Fibroblast of pulmonary artery (primary cell): Measurements from ENCODE around the gene GPSM3.

Experiments
- DNase-seq: peaks from one replicate; pipeline ENCODE4 v3.0.0-alpha.2; 2010; ENCODE audit warnings: low read depth
- H3K4me3 ChIP-seq: replicated peaks from 2 replicates; pipeline ENCODE4 v1.5.1; 2011; ENCODE audit warnings: low read depth, mild to moderate bottlenecking, control low read depth, low read length, moderate library complexity
- CTCF ChIP-seq: IDR thresholded peaks from 2 replicates; pipeline ENCODE4 v1.5.1; 2011; ENCODE audit warnings: mild to moderate bottlenecking, control low read depth, low read length, inconsistent platforms; ENCODE audit errors: missing control alignments

Gene GPSM3

GRCh38 chr6:32164295-32164694 lies 28.1 kb downstream of the GPSM3 start, which contains the start of gene EGFL8:
EGFL8 (plus strand) TSS chr6:32164595; CDS start chr6:32166166, 1,571 bp downstream.
- no peak for DNase-seq
- H3K4me3 ChIP-seq: no peak within 1 kb of the TSS
- no peak for TF ChIP-seq CTCF

- H3K4me3 ChIP-seq: no peak overlapping the region
- no peak for DNase-seq
- no peak for TF ChIP-seq CTCF
These were observed 28.7 kb downstream of the GPSM3 start for GRCh38 chr6:32163559-32164258.

- DNase-seq: no peak
- TF ChIP-seq CTCF: no peak
These were observed 34.4 kb downstream of the GPSM3 start for GRCh38 chr6:32158052-32158451.

GRCh38 chr6:32156891-32157290 lies 35.6 kb downstream of the GPSM3 start:
- no peak for TF ChIP-seq CTCF
- no peak overlapping the region for H3K4me3 ChIP-seq
- DNase-seq: no peak

More at GRCh38 chr6:32158052-32158451, 34.4 kb downstream of the GPSM3 start:
- H3K4me3 ChIP-seq: no peak overlapping the region

- peak overlapping the region; percentile 96 for H3K4me3 ChIP-seq
- TF ChIP-seq CTCF: peak; percentile 52
- DNase-seq: peak; percentile 72
These were observed 37.8 kb downstream of the GPSM3 start for GRCh38 chr6:32154514-32155161.

- H3K4me3 ChIP-seq: peak within 1 kb of the TSS; percentile 96
- peak; percentile 97 for DNase-seq
- peak; percentile 21 for TF ChIP-seq CTCF
These were observed 38.6 kb downstream of the GPSM3 start, which contains the start of gene PPT2 for GRCh38 chr6:32153564-32154513. PPT2 (plus strand) TSS chr6:32154141; CDS start chr6:32154595, 454 bp downstream.
